ENCODE results near the gene SCGB1D2. TPM values are rescaled to one million over a fixed set of nuclear protein-coding genes. Genes with fewer than 3 reads are reported as not detected.

SCGB1D2 gene
- total and polyA plus RNA-seq, 3 donors from 2014 or later, result 2.8 TPM; not detected in 2

GRCh38 chr11:62253999-62254542 lies 12.0 kb downstream of the SCGB1D2 start:
- Histone ChIP-seq H3K27me3 (no peaks in the 10 kb centered on the region), H3K9me3 (no peaks in the 10 kb centered on the region), H3K4me3 (no peak overlapping the region), H3K27ac (no peak overlapping the region), H3K36me3 (ENCODE audit: low read depth, missing control alignments) (no peaks in the 10 kb centered on the region), H3K4me1 (no peaks in the 10 kb centered on the region)
- no peak for DNase-seq
- TF ChIP-seq CTCF (IDR thresholded peaks at IDR 0.05) (no peak), POLR2A (IDR thresholded peaks at IDR 0.05) (no peak)
- intact Hi-C loops (cut with DNase I; ENCODE audit: low total_unique reads), result no loop called here
- 84 to 92% methylated on average over 3 of the region's 3 CpGs for WGBS, 2 donors

DNA sequence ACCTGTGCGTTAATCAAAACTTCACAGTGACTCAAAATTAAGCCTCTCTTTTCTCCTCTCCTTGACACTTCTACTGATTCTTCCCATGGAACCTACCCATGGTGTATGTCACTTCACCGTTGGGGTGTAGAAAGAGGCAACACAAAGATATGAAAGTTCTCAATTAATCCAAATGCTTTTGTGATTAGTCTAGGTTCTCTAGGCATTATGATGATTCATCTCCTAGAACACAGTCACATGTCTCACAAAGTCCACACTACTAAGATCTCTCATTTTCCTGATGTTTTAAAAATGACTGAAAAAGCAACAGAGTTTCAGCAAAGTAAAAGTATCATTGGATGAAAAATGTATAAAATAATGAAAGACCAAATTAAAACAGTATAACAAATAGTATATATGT lies 14.2 kb downstream of the SCGB1D2 start:
- intact Hi-C loops (cut with DNase I; ENCODE audit: low total_unique reads), result no loop called here
- WGBS, 2 donors, result 89 to 91% methylated on average over 2 of the region's 2 CpGs
- H3K9me3 ChIP-seq, result no peaks in the 10 kb centered on the region
- DNase-seq, result no peak
- no peak for TF ChIP-seq POLR2A (IDR thresholded peaks at IDR 0.05)
- TF ChIP-seq CTCF (IDR thresholded peaks at IDR 0.05), result no peak
- no peaks in the 10 kb centered on the region for H3K4me1 ChIP-seq
- H3K27me3 ChIP-seq, result no peaks in the 10 kb centered on the region
- no peak overlapping the region for H3K27ac ChIP-seq
- no peak overlapping the region for H3K4me3 ChIP-seq
- H3K36me3 ChIP-seq (ENCODE audit: low read depth, missing control alignments), result no peaks in the 10 kb centered on the region

- 67 to 84% methylated on average over 6 of the region's 6 CpGs for WGBS, 2 donors
Measured at GRCh38 chr11:62260261-62260953, 18.4 kb downstream of the SCGB1D2 start.

GRCh38 chr11:62264004-62264403 lies 22.0 kb downstream of the SCGB1D2 start:
- no peaks in the 10 kb centered on the region for H3K9me3 ChIP-seq
- TF ChIP-seq POLR2A (IDR thresholded peaks at IDR 0.05) (no peak), CTCF (IDR thresholded peaks at IDR 0.05) (no peak)
- H3K36me3 ChIP-seq (ENCODE audit: low read depth, missing control alignments), result no peaks in the 10 kb centered on the region
- no peaks in the 10 kb centered on the region for H3K4me1 ChIP-seq
- WGBS, 2 donors, result 87 to 91% methylated on average over 1 of the region's 1 CpG
- no peak overlapping the region for H3K27ac ChIP-seq
- DNase-seq, result no peak
- H3K4me3 ChIP-seq, result no peak overlapping the region
- no peaks in the 10 kb centered on the region for H3K27me3 ChIP-seq
- intact Hi-C loops (cut with DNase I; ENCODE audit: low total_unique reads), result no loop called here

More at GRCh38 chr11:62260261-62260953, 18.4 kb downstream of the SCGB1D2 start:
- Histone ChIP-seq H3K27ac (no peak overlapping the region), H3K4me1 (no peaks in the 10 kb centered on the region), H3K36me3 (ENCODE audit: low read depth, missing control alignments) (no peaks in the 10 kb centered on the region), H3K9me3 (no peaks in the 10 kb centered on the region), H3K27me3 (no peaks in the 10 kb centered on the region), H3K4me3 (no peak overlapping the region)
- DNase-seq, result no peak
- intact Hi-C loops (cut with DNase I; ENCODE audit: low total_unique reads), result no loop called here
- no peak for TF ChIP-seq POLR2A (IDR thresholded peaks at IDR 0.05)
- no peak for TF ChIP-seq CTCF (IDR thresholded peaks at IDR 0.05)

DNA sequence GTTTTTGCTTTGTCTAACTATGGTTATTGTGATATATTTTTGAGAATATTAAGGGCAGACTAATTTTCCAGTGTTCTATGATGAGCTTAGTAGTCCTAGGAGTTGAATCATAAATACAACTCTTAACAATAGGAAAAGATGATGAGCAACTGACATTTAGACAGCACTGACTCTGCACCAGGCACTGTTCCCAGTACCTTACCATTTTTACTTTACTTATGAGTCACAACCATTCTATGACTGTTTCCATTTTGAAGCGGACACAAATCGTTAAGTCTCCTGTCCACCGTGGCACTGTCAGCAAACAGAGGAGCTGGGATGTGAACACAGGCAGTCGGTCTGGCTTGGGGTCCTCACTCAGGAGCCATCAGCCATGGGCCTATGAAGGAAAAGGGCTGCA lies 24.5 kb downstream of the SCGB1D2 start:
- no peak for DNase-seq
- intact Hi-C loops (cut with DNase I; ENCODE audit: low total_unique reads), result no loop called here
- 75 to 76% methylated on average over 4 of the region's 4 CpGs for whole genome bisulfite sequencing, 2 donors

More for the DNA sequence above, 24.5 kb downstream of the SCGB1D2 start:
- no peaks in the 10 kb centered on the region for H3K9me3 ChIP-seq
- no peaks in the 10 kb centered on the region for H3K27me3 ChIP-seq
- no peak overlapping the region for H3K4me3 ChIP-seq
- TF ChIP-seq POLR2A (IDR thresholded peaks at IDR 0.05), result no peak
- TF ChIP-seq CTCF (IDR thresholded peaks at IDR 0.05), result no peak
- no peaks in the 10 kb centered on the region for H3K4me1 ChIP-seq
- H3K36me3 ChIP-seq (ENCODE audit: low read depth, missing control alignments), result no peaks in the 10 kb centered on the region
- no peak overlapping the region for H3K27ac ChIP-seq

All from testis (tissue), 3 donors.